ENCODE results near the gene DSCAM.

GRCh38 chr21:40313260-40313659, 533.7 kb downstream of the DSCAM start:
- TF ChIP-seq CTCF (conservative IDR thresholded peaks at IDR 0.05 in 1 of 2, IDR thresholded peaks at IDR 0.05 in 1 of 2; ENCODE audit: low read depth in 1 of 2, low read length in 2 of 2): no peak
- no peak for TF ChIP-seq EZH2 (IDR thresholded peaks at IDR 0.05; ENCODE audit: low read length, missing control alignments)
